Neural crest cell (in vitro differentiated cells): ENCODE data around the gene NDE1. TPM values are rescaled to one million over a fixed set of nuclear protein-coding genes. Genes with fewer than 3 reads are reported as not detected.
A peak's percentile ranks its signal among the peaks of the same experiment; 100 is the strongest.

ENCODE experiments used
- DNase-seq: peaks from one replicate; pipeline ENCODE4 v3.0.0; 2021; ENCODE audit warnings: low read depth, mixed read lengths, low spot score
- H3K27ac Mint-ChIP-seq: one replicate; pipeline ENCODE4 v1.8.0; 2021; ENCODE audit warnings: mild to moderate bottlenecking, mixed read lengths; ENCODE audit not compliant: unreplicated experiment
- H3K27me3 Mint-ChIP-seq: 2 replicates; pipeline ENCODE4 v1.8.0; 2021; ENCODE audit warnings: low read depth, mild to moderate bottlenecking, mixed read lengths
- H3K36me3 Mint-ChIP-seq: 2 replicates; pipeline ENCODE4 v1.8.0; 2021; ENCODE audit warnings: low read depth, mild to moderate bottlenecking, mixed read lengths
- H3K4me1 Mint-ChIP-seq: 2 replicates; pipeline ENCODE4 v1.8.0; 2021; ENCODE audit warnings: mixed read lengths
- H3K4me3 Mint-ChIP-seq: one replicate; pipeline ENCODE4 v1.8.0; 2021; ENCODE audit warnings: mild to moderate bottlenecking, mixed read lengths
- H3K9me3 Mint-ChIP-seq: 2 replicates; pipeline ENCODE4 v1.8.0; 2021; ENCODE audit warnings: mixed read lengths
- total RNA-seq: library from RNA; stranded (reverse); gene quantifications from 2 replicates; pipeline ENCODE4 v1.2.1, GENCODE V29; 2021
- TF ChIP-seq, protein P1 (sequence below): fragments of 200-600 bp; sonication (generic); conservative IDR thresholded peaks from 2 replicates; pipeline ENCODE4 v1.5.0; 2021; ENCODE audit warnings: antibody characterized with exemption, mild to moderate bottlenecking

The NDE1 gene
- total RNA-seq, 1 donor from 2014 or later = 72.2 TPM

- no peaks in the 10 kb centered on the region for H3K27me3 Mint-ChIP-seq
- H3K4me1 Mint-ChIP-seq = peaks cover 7% of the 10 kb centered on the region
- TF ChIP-seq, protein P1, sequence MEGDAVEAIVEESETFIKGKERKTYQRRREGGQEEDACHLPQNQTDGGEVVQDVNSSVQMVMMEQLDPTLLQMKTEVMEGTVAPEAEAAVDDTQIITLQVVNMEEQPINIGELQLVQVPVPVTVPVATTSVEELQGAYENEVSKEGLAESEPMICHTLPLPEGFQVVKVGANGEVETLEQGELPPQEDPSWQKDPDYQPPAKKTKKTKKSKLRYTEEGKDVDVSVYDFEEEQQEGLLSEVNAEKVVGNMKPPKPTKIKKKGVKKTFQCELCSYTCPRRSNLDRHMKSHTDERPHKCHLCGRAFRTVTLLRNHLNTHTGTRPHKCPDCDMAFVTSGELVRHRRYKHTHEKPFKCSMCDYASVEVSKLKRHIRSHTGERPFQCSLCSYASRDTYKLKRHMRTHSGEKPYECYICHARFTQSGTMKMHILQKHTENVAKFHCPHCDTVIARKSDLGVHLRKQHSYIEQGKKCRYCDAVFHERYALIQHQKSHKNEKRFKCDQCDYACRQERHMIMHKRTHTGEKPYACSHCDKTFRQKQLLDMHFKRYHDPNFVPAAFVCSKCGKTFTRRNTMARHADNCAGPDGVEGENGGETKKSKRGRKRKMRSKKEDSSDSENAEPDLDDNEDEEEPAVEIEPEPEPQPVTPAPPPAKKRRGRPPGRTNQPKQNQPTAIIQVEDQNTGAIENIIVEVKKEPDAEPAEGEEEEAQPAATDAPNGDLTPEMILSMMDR = no peak
These were observed 28.2 kb upstream of the NDE1 start for GRCh38 chr16:15621889-15622288.

DNA sequence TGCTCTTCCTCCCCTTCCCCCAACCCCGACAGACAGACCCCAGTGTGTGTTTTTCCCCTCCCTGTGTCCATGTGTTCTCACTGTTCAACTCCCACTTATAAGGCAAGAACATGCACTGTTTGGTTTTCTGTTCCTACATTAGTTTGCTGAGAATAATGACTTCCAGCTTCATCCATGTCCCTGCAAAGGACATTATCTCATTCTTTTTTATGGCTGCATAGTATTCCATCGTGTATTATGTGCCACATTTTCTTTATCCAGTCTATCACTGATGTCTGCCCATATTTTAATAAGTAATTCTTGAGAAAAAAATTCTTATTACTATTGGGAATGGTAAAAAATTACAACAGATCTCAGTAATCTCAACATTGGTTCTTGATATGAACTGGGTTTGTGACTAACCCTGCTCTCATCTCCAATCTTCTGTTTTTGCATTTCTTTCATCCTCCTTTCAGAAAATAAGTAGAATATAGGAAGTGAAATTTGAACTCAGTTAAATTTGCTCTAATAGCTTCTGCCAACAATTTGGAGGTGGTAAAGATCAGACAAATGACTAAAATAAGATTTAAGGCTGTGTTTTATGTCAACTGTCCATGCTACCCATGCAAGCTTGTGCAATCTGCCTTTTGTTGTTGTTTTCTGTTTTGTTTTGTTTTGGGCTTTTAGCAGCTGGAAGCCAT, 18.2 kb upstream of the NDE1 start:
- no peak for DNase-seq
- H3K27ac Mint-ChIP-seq = no peak overlapping the region
- H3K4me3 Mint-ChIP-seq = no peak overlapping the region
- peaks cover 14% of the 10 kb centered on the region for H3K36me3 Mint-ChIP-seq
- TF ChIP-seq, protein P1 = no peak
- no peaks in the 10 kb centered on the region for H3K9me3 Mint-ChIP-seq
- H3K27me3 Mint-ChIP-seq = no peaks in the 10 kb centered on the region
- H3K4me1 Mint-ChIP-seq = no peaks in the 10 kb centered on the region

More at GRCh38 chr16:15621889-15622288, 28.2 kb upstream of the NDE1 start:
- Mint-ChIP-seq H3K36me3 (peaks cover 14% of the 10 kb centered on the region), H3K4me3 (no peak overlapping the region), H3K9me3 (no peaks in the 10 kb centered on the region), H3K27ac (no peak overlapping the region)
- DNase-seq = no peak

DNA sequence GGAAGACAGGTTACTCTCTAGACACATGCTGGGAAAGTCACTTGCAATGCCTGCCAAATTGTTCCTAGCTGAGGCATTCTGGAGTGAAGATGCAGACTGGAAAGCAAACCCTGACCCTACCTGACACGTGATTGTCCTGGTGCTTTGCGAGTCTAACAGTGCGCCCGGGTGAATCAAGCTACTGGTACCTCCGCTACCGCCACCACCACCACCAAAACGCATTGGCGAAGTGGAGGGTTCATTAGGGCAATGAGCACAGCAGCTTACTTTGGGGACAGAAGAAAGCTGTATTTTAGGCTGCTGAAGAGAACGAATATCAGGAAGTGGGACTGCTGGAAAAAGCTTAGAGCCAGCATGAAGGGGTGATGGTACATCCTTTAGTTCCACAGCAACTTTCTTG, 14.1 kb upstream of the NDE1 start:
- Mint-ChIP-seq H3K27me3 (no peaks in the 10 kb centered on the region), H3K27ac (no peak overlapping the region), H3K4me3 (no peak overlapping the region), H3K36me3 (peaks cover 16% of the 10 kb centered on the region), H3K4me1 (no peaks in the 10 kb centered on the region), H3K9me3 (no peaks in the 10 kb centered on the region)
- TF ChIP-seq, protein P1 = no peak
- DNase-seq = no peak

GRCh38 chr16:15636392-15636873, 13.6 kb upstream of the NDE1 start:
- H3K4me1 Mint-ChIP-seq = peaks cover 3% of the 10 kb centered on the region
- DNase-seq = no peak
- TF ChIP-seq, protein P1 = no peak
- H3K9me3 Mint-ChIP-seq = no peaks in the 10 kb centered on the region
- no peak overlapping the region for H3K27ac Mint-ChIP-seq
- peaks cover 16% of the 10 kb centered on the region for H3K36me3 Mint-ChIP-seq
- H3K27me3 Mint-ChIP-seq = no peaks in the 10 kb centered on the region
- no peak overlapping the region for H3K4me3 Mint-ChIP-seq

DNA sequence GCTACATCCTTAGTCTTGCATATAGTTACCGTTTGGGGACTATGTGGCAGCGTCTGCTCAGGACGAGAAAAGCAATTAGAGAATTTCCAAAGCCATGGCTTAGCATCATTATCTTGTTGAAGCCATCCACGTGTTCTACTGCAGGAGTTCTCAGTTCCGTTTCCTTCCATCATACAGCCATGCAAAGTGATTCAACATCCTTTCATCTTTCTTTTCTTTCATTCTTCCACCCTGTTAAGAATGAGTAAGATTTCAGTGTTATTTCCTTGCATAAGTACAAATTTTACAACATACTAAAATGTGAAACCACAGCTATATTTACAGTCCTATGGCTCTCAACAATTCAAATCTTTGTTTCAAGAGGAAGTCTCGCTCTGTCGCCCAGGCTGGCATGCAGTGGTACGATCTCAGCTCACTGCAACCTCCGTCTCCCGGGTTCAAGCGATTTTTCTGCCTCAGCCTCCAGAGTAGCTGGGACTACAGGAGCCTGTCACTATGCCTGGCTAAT, 10.9 kb upstream of the NDE1 start:
- peaks cover 11% of the 10 kb centered on the region for H3K36me3 Mint-ChIP-seq
- no peaks in the 10 kb centered on the region for H3K9me3 Mint-ChIP-seq
- peaks cover 19% of the 10 kb centered on the region for H3K4me1 Mint-ChIP-seq
- TF ChIP-seq, protein P1 = no peak
- no peak for DNase-seq
- no peaks in the 10 kb centered on the region for H3K27me3 Mint-ChIP-seq
- H3K27ac Mint-ChIP-seq = no peak overlapping the region
- peak overlapping the region; percentile 11 for H3K4me3 Mint-ChIP-seq
